GM21723 (cell line): Measurements from ENCODE around the gene PHKG2.
A peak's percentile ranks its signal among the peaks of the same experiment; 100 is the strongest.

Experiments
- ATAC-seq: cut with Tn5 transposase; IDR thresholded peaks from one replicate; pipeline ENCODE4 v1.9.1; 2021; ENCODE audit warnings: mild to moderate bottlenecking, moderate library complexity; ENCODE audit not compliant: unreplicated experiment

PHKG2 gene

GRCh38 chr16:30755955-30756780, 7.9 kb downstream of the PHKG2 start:
- ATAC-seq: no peak

- no peak for ATAC-seq
Observed at GRCh38 chr16:30756781-30757100, 8.5 kb downstream of the PHKG2 start.

- no peak for ATAC-seq
Observed at GRCh38 chr16:30757316-30757715, 9.1 kb downstream of the PHKG2 start.

GRCh38 chr16:30758988-30759491, 10.8 kb downstream of the PHKG2 start:
- ATAC-seq: no peak

DNA sequence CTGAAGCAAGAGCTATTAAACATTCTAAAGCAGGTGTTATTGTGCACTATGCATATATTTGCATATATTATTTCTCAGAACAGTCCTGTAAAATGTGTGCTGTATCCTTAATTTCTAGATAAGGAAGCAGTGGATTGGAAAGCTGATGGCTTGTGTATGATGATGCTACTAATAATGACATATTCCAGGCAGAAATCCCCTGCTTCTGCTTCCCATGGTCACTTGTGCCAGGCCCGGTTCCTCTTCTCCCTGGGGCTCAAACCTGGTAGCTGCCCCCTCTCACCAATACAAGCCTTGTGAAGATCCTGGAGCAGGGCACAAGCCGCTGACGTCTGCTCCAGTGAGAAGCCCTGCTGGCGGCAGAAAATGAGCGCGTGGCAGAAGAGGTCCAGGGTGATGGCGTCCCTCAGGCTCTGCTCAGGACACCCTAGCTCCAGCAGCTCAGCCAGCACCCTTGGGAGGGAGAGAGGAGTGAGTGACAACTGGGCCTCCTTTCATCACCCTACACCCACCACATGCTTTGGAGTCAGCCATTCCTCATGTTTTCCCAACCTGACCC, 11.9 kb downstream of the PHKG2 start:
- no peak for ATAC-seq

DNA sequence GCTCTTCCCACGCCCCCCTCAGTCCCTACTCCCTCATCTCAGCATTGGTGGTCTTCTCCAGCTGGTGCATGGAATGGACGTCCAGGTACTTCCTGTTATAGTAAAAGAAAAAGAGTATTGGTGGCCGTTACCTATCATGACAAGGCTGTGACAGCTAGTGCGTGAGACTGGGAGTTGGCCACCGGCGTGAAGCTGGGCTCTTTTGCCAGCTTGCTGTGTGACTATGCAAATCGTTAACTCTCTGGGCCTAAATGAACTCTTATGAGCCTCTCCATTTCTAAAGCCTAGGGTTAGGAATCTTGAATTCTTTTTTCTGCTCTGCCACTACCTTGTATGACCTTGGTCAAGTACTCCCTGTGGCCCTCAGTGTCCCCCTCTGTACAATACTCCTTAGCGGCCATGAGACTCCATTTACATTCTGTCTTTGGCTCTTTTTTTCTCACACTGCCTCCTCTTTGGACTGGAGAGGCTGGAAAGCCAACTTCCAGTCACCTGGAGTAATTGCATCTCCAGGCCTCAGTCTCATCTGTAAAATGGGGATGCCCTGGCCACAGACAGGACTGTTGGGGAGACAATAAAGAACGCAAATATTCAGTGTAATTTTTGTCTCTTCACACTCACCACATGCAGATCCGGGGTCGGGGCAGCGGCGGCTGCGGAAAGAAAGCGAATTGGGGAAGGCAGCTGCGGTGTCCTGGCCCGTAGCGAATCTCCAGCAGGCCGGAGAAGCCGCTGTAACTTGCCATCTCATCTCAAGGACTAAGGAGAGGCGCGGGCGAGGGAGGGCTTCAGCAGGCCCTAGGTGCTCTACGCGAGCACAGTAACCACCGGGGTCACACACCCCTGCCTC, 12.6 kb downstream of the PHKG2 start:
- ATAC-seq: no peak

DNA sequence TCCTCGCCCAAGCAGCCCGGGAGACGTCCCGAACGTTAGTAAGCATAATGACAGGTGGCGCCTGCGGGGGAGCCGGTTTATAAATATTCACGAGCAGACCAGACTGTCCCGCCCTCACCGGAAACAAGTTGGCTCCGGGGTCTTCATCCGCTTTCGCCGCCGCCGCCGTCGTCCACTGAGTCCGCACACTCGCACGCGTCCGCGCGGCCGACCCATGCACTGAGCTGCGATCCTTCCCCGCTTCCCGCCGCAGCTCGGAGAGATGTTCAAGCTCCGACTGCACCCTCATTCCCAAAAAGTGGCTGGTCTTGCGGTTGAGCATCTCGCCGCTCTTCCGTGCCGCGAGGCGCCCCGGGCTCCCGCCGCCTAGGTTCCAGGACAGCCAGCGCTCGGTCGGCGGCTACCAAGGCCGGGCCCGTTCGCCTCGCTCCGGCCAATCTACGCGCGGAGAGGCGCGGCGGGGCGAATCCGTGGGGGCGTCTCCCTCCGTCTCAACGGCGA, 13.3 kb downstream of the PHKG2 start:
- peak; percentile 26 for ATAC-seq

- peak; percentile 84 for ATAC-seq
Observed at GRCh38 chr16:30761928-30762902, 14.0 kb downstream of the PHKG2 start, which contains the start of the genes CFAP119 and RNF40. TSS of gene CFAP119 (minus strand) at chr16:30762062. CDS start at chr16:30761748, 314 bp downstream. TSS of gene RNF40 (plus strand) at chr16:30762322. CDS start at chr16:30762546, 224 bp downstream.

DNA sequence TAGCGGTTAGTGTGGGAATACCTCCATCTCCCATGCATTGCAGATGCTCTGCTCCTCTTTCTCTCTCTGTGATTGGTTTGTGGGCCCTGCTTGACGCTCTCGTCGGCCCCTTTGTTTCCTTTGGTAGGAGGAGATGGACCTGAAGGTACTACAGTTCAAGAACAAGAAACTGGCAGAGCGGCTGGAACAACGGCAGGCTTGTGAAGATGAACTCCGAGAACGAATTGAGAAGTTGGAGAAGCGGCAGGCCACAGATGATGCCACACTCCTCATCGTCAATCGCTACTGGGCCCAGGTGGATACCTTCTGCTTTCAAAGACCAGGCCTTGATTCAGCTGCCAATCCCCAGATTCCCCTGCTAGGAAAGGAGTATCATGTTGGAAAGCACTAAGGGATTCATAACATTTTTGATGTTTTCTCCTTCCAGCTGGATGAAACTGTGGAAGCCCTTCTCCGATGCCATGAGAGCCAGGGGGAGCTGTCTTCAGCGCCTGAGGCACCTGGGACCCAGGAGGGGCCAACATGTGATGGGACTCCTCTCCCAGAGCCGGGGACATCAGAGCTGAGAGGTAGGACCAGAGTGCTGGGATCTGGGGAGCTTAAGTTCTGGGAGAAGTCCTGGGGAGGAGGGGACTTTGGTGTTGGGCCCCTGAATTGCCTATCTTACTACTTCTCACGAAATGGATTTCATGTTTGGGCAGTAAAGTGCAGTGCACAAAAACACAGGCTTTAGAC, 14.9 kb downstream of the PHKG2 start:
- no peak for ATAC-seq

DNA sequence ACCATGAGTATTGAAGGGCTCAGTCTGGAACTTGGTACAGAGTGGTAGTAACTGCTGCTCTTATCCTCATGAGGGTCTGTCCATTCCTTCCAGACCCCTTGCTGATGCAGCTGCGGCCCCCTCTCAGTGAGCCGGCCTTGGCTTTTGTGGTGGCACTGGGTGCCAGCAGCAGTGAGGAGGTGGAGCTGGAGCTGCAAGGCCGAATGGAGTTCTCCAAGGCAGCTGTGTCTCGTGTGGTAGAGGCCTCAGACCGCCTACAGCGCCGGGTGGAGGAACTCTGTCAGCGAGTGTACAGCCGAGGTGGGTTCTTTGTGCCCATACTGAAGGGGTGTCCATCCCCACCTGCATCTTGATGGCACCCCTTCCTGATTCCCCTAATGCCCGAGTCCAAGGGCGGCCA, 15.9 kb downstream of the PHKG2 start:
- ATAC-seq: no peak

DNA sequence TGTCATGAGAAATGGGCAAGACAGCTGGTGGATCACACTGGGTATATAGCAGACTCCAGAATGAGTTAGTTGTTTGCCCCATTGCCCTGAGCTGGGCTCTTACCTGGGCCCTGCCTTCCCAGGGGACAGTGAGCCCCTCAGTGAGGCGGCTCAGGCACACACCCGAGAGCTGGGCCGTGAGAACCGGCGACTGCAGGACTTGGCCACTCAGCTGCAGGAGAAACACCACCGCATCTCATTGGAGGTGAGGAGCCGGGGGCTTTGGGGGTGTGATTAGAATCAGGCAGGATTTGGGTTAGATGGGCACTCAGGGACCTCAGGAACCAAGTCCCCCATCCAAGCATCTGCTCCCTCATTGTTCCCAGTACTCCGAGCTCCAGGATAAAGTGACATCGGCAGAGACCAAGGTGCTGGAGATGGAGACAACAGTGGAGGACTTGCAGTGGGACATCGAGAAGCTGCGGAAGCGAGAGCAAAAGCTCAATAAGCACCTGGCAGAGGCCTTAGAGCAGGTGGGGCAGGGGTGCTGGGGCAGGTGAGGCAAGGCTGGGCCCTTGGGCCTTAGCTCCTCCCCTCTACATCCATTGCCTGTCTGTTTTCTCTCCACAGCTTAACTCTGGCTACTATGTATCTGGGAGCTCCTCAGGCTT, 16.7 kb downstream of the PHKG2 start:
- no peak for ATAC-seq

DNA sequence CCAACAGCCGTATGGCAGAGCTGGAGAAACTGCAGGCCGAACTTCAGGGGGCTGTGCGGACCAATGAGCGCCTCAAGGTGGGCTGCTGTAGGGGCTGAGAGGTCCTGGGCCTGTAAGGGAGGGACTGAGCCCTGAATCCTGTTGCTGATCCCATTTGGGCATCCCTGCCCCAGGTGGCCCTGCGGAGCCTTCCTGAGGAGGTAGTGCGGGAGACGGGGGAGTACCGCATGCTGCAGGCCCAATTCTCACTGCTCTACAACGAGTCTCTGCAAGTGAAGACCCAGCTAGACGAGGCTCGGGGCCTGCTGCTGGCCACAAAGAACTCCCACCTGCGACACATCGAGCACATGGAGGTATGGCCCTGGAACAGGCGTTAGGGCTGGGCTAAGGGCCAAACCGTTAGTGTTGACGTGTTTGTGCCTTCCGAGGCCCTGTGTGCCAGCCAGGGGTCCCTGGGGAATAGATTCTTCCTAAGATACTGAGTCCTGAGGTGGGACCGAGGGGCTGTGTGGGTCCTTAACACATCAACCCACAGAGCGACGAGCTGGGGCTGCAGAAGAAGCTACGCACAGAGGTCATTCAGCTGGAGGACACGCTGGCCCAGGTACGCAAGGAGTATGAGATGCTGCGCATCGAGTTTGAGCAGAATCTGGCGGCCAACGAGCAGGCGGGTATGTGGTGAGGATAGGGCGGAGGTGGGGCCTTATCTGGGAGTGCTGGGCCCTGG, 18.1 kb downstream of the PHKG2 start:
- ATAC-seq: no peak

- ATAC-seq: no peak
Observed at GRCh38 chr16:30766933-30767284, 18.7 kb downstream of the PHKG2 start.

- no peak for ATAC-seq
Observed at GRCh38 chr16:30767767-30768465, 19.7 kb downstream of the PHKG2 start.

GRCh38 chr16:30768583-30769181, 20.5 kb downstream of the PHKG2 start:
- ATAC-seq: no peak

DNA sequence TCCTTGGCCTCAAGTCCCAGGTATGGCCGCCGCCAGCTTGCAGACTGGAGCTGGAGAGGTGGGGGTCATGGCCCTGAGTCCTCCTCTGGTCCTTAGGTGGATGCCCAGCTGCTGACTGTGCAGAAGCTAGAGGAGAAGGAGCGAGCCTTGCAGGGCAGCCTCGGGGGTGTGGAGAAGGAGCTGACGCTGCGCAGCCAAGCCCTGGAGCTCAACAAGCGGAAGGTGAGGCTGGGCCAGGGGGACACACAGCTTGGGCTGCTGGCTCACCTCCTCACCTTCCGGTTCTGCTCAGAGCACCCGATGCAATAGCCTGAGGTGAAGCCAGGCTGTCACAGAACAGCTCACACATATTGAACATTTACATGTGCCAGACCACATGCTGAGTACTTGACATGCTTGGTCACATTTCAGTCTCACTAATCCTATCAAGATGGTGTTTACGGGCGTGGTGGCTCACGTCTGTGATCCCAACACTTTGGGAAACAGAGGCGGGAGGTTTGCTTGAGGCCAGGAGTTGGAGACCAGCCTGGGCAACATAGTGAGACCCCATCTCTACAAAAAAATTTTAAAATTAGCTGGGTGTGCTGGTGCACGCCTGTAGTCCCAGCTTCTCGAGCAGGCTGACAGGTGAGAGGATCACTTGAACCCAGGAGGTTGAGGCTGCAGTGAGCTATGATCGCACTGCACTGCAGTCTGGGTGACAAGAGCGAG, 21.3 kb downstream of the PHKG2 start:
- ATAC-seq: no peak

DNA sequence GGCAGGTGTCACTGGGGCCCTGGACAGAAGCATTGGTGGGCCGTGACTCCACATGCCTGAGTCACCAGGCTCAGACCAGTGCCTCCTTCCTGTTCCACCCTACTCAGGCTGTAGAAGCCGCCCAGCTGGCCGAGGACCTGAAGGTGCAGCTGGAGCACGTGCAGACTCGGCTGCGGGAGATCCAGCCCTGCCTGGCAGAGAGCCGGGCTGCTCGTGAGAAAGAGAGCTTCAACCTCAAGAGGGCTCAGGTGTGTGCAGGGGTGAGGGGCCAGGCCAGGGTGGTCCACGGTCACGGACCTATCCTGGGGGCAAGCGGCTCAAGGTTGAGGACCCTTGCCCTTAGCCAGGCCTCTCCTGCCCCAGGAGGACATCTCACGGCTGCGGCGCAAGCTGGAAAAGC, 23.5 kb downstream of the PHKG2 start:
- no peak for ATAC-seq
